ENCODE measurements around the gene TXNIP.

- TF ChIP-seq POLR2AphosphoS5 (IDR thresholded peaks at IDR 0.05): peak; percentile 77 to 91 (median 87)
- TF ChIP-seq CTCF (IDR thresholded peaks at IDR 0.05): no peak
- peak; percentile 66 for TF ChIP-seq POLR2A (IDR thresholded peaks at IDR 0.05)
Measured at GRCh38 chr1:145991735-145992412, 4.5 kb downstream of the TXNIP start.

Measured in breast epithelium (tissue), 3 donors.